ENCODE results near the gene CLIC3. TPM values are rescaled to one million over a fixed set of nuclear protein-coding genes. Genes with fewer than 3 reads are reported as not detected.

Gene CLIC3
- total and polyA plus RNA-seq, 10 donors, result 2.9 to 10.7 (median 5.4) TPM

GRCh38 chr9:136983167-136983566, 13.2 kb downstream of the CLIC3 start:
- intact Hi-C loops (cut with DNase I; ENCODE audit: low total_unique reads), result no loop called here
- TF ChIP-seq CTCF (IDR thresholded peaks at IDR 0.05 in 8 of 11, conservative IDR thresholded peaks at IDR 0.05 in 3 of 11) (no peak), POLR2A (IDR thresholded peaks at IDR 0.05) (no peak), POLR2AphosphoS5 (IDR thresholded peaks at IDR 0.05) (peak in 2 of 3 donors; percentile 27 to 29)
- Histone ChIP-seq H3K27ac (no peak overlapping the region), H3K27me3 (replicated peaks in 1 of 7) (peaks cover 5 to 78% (median 26%) of the 10 kb centered on the region in 7 donors), H3K4me1 (peaks cover 0 to 58% (median 38%) of the 10 kb centered on the region in 6 donors), H3K4me3 (no peak overlapping the region), H3K36me3 (no peaks in the 10 kb centered on the region), H3K9me3 (no peaks in the 10 kb centered on the region)
- WGBS, 5 donors, result 53 to 85% (median 63%) methylated on average over 3 to 9 of the region's 9 CpGs
- no peak for DNase-seq

- Histone ChIP-seq H3K27ac (peak within 1 kb of the TSS in 4 of 8 donors; percentile 38 to 84 (median 60)), H3K4me1 (peaks cover under 1 to 66% (median 45%) of the 10 kb centered on the region in 6 donors), H3K36me3 (no peaks in the 10 kb centered on the region), H3K27me3 (replicated peaks in 1 of 7) (peaks cover 5 to 85% (median 34%) of the 10 kb centered on the region in 7 donors), H3K4me3 (no peak within 1 kb of the TSS), H3K9me3 (no peaks in the 10 kb centered on the region)
- TF ChIP-seq POLR2AphosphoS5 (IDR thresholded peaks at IDR 0.05) (peak in 2 of 3 donors; percentile 35 to 39), POLR2A (IDR thresholded peaks at IDR 0.05) (no peak)
- intact Hi-C loops (cut with DNase I; ENCODE audit: low total_unique reads), result no loop called here
- DNase-seq, result no peak
- WGBS, 5 donors, result 75 to 85% (median 80%) methylated on average over 9 to 18 of the region's 18 CpGs
Measured at GRCh38 chr9:136982232-136983051, 13.9 kb downstream of the CLIC3 start, which contains the start of gene LCNL1. Gene LCNL1, plus strand, starts transcription at chr9:136982993. Its CDS starts 594 bp downstream, at chr9:136983587.

- no peak overlapping the region for H3K4me3 ChIP-seq
- H3K27ac ChIP-seq, result peak overlapping the region in 5 of 8 donors; percentile 38 to 84 (median 56)
- H3K9me3 ChIP-seq, result no peaks in the 10 kb centered on the region
- WGBS, 5 donors, result 55 to 76% (median 67%) methylated on average over 10 to 17 of the region's 17 CpGs
- no peak for DNase-seq
- peaks cover 7 to 73% (median 52%) of the 10 kb centered on the region in 6 donors for H3K4me1 ChIP-seq
- H3K27me3 ChIP-seq (replicated peaks in 1 of 7), result peaks cover 5 to 85% (median 35%) of the 10 kb centered on the region in 7 donors
- no peaks in the 10 kb centered on the region for H3K36me3 ChIP-seq
- intact Hi-C loops (cut with DNase I; ENCODE audit: low total_unique reads), result no loop called here
- no peak for TF ChIP-seq POLR2A (IDR thresholded peaks at IDR 0.05)
- TF ChIP-seq POLR2AphosphoS5 (IDR thresholded peaks at IDR 0.05), result peak in 2 of 3 donors; percentile 35 to 43
- no peak for TF ChIP-seq CTCF (IDR thresholded peaks at IDR 0.05 in 8 of 11, conservative IDR thresholded peaks at IDR 0.05 in 3 of 11)
Measured at GRCh38 chr9:136981588-136982231, 14.7 kb downstream of the CLIC3 start.

GRCh38 chr9:136980669-136981478, 15.5 kb downstream of the CLIC3 start:
- peaks cover 11 to 79% (median 59%) of the 10 kb centered on the region in 6 donors for H3K4me1 ChIP-seq
- peaks cover 5 to 85% (median 32%) of the 10 kb centered on the region in 7 donors for H3K27me3 ChIP-seq (replicated peaks in 1 of 7)
- H3K27ac ChIP-seq, result peak overlapping the region in 5 of 8 donors; percentile 38 to 84 (median 56)
- no peak overlapping the region for H3K4me3 ChIP-seq
- TF ChIP-seq POLR2AphosphoS5 (IDR thresholded peaks at IDR 0.05) (peak in 1 of 3 donors; percentile 4), CTCF (IDR thresholded peaks at IDR 0.05 in 8 of 11, conservative IDR thresholded peaks at IDR 0.05 in 3 of 11) (no peak)
- H3K9me3 ChIP-seq, result no peaks in the 10 kb centered on the region
- WGBS, 5 donors, result 77 to 87% (median 80%) methylated on average over 16 of the region's 16 CpGs
- H3K36me3 ChIP-seq, result no peaks in the 10 kb centered on the region
- DNase-seq, result no peak
- intact Hi-C loops (cut with DNase I; ENCODE audit: low total_unique reads), result no loop called here

All from spleen (tissue), 11 donors.